Activated T-cell treated with anti-CD3 and anti-CD28 coated beads for 1 hour (primary cell): ENCODE data around the gene CENPL.

Source experiments
- DNase-seq: peaks from one replicate; pipeline ENCODE4 v3.0.0-alpha.2; 2020; ENCODE audit warnings: low read depth

Gene CENPL

DNA sequence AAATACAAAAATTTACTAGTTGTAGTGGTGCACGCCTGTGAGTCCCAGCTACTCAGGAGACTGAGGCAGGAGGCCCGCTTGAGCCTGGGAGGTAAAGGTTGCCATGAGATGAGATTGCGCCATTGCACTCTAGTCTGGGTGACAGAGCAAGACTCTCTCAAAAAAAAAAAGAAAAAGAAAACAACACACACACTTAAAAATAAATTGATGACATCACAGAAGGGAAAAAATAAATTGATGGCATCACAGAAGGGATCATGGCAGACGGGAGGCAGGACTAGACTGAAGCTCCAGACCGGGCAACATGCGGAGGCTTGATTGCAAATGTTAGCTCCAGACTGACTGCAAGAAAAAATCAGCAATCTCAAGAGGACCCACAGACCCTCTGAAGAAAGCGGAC lies 66.6 kb downstream of the CENPL start:
- DNase-seq: no peak

DNA sequence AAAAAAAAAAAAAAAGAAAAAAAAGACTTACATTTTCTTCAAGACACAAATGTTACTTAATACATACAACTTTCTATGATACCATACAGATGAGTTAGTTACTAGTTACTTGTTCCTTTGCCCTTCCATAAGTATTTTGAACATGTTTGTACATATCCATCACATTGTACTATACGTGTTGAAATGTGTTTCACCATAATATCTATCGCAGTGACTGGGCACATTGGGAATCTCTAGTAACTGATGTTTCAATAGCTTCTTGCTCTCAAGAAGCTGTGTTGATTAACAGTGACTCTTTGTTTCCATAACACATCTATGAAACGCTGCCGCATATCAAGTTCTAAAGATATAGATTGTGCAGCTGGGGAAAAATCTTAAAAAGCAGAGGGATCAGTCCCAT lies 67.0 kb downstream of the CENPL start:
- no peak for DNase-seq

DNA sequence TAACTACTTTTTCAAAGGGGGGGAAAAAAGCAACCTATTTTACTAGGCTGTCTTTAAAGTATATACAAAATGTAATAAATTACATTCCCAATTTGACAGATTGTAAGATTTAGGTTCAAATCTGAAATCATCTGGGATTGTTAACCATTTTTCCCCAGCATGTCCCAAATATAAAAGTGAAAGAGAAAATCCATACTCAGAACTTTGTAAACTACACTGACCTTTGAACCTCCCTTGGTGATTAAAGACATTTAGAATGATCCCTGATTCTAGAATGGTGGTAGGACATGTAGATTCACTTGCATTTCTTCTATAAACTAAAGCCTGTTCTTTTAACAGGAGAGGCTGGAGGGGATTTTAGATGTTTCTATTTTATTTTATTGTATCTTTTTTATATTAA lies 70.9 kb downstream of the CENPL start:
- no peak for DNase-seq
